UCSD-AML1 (cell line): ENCODE results near the gene CLMP.
"Not testable (repeated sequence)": the region's sequence is repeated elsewhere in the genome, so short reads cannot be mapped to it uniquely, and the experiment has no call there.

Experiments
- DNase-seq: peaks from one replicate; lab custom pipeline; 2025; ENCODE audit not compliant: unreplicated experiment; lab: John Stamatoyannopoulos, UW

The CLMP gene

GRCh38 chr11:123173040-123173855 lies 21.8 kb downstream of the CLMP start:
- no peak for DNase-seq

- DNase-seq = no peak
Measured at GRCh38 chr11:123170929-123171328, 24.1 kb downstream of the CLMP start.

GRCh38 chr11:123169821-123170220 lies 25.2 kb downstream of the CLMP start:
- DNase-seq = no peak

- DNase-seq = no peak
Measured at GRCh38 chr11:123168955-123169484, 26.0 kb downstream of the CLMP start.

GRCh38 chr11:123168241-123168640 lies 26.8 kb downstream of the CLMP start:
- DNase-seq = no peak

GRCh38 chr11:123166071-123166559 lies 28.9 kb downstream of the CLMP start:
- DNase-seq = no peak

GRCh38 chr11:123164732-123165450 lies 30.2 kb downstream of the CLMP start:
- no peak for DNase-seq

- DNase-seq = no peak
Measured at GRCh38 chr11:123163621-123164020, 31.4 kb downstream of the CLMP start.

- DNase-seq = no peak
Measured at GRCh38 chr11:123161376-123162030, 33.5 kb downstream of the CLMP start.

- no peak for DNase-seq
Measured at GRCh38 chr11:123159183-123159857, 35.7 kb downstream of the CLMP start.

- DNase-seq = no peak
Measured at GRCh38 chr11:123158033-123159003, 36.7 kb downstream of the CLMP start.

GRCh38 chr11:123152951-123153350 lies 42.1 kb downstream of the CLMP start:
- DNase-seq = no peak

- not testable (repeated sequence) for DNase-seq
Measured at GRCh38 chr11:123152346-123152745, 42.7 kb downstream of the CLMP start.

GRCh38 chr11:123151796-123152195 lies 43.3 kb downstream of the CLMP start:
- DNase-seq = no peak

- DNase-seq = no peak
Measured at GRCh38 chr11:123151366-123151765, 43.7 kb downstream of the CLMP start.

- no peak for DNase-seq
Measured at GRCh38 chr11:123150882-123151281, 44.2 kb downstream of the CLMP start.

GRCh38 chr11:123148965-123149364 lies 46.1 kb downstream of the CLMP start:
- DNase-seq = no peak

- DNase-seq = no peak
Measured at GRCh38 chr11:123145661-123146060, 49.4 kb downstream of the CLMP start.

GRCh38 chr11:123145220-123145619 lies 49.8 kb downstream of the CLMP start:
- DNase-seq = no peak

- DNase-seq = no peak
Measured at GRCh38 chr11:123144707-123145106, 50.3 kb downstream of the CLMP start.
